NAMALWA (cell line): ENCODE results near the gene DCC.

Experiments
- DNase-seq: peaks from one replicate; pipeline ENCODE4 v3.0.0-alpha.2; 2015; ENCODE audit warnings: low spot score

Gene DCC

DNA sequence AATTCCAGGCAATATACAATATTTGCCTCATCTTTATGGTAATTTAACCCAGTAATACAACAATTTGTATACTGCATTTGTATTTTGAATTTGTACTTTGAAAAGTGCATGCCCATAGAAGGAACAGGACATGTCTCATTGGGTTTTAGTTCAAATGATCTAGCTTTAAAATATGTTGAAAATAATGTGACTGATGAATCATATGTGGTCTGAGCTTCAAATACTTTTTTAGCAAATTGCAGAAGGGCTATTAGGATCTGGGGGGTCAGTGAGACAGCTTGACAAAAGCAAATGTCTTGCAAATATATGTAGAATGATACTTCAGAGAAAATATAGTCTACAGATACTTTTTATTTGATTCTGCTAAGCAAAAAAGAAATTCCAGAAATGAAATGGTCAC, 248.9 kb downstream of the DCC start:
- DNase-seq: no peak

DNA sequence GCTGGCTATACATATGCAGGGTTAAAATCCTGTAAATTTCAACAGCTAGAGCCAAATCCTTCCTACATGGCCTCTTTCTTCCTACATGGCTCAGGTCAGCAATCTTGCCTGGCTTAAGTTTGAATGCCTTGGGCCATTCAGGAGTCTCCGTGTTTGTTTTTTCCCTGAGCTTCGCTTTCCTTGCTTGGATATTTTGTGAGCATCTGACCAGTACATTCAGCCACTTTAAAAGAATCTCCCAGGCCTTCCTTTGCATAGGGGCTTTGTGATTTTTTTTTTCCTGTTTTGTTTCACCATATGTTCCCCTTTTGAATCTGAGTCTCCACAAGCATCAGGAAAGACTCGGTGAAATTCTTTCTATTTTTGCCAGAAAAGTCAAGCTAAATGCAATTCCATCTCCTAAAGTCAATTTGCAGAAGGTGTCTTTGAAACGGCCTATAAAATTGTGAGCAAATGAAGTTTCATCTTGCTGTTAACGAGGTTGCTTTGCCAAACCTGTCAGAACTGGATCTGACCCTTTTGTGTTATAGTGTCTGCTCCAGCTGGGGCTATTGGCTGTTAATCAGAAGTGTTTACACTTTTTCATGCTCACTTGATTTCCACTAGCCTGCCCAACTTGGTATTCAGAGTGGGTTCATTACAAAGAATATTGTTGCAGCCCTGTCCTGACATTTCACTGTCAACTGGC, 256.9 kb downstream of the DCC start:
- DNase-seq: no peak

DNA sequence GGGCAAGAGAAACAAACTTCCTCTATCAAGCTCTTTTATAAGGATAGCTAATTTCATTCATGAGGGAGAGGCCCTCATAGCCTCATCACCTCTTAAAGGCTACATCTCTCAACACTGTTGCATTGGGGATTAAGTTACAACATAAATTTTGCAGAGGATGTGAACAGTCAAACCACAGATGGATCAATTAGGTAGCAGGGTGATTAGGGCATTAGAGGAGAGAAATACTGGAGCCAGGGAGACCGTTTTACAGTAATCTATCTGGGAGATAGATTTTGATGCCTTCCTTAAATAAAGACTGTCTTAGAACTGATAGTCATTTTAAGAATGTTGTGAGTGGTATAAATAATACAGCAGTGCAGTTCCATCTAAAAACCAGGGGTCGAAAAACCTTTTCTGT, 258.9 kb downstream of the DCC start:
- no peak for DNase-seq

DNA sequence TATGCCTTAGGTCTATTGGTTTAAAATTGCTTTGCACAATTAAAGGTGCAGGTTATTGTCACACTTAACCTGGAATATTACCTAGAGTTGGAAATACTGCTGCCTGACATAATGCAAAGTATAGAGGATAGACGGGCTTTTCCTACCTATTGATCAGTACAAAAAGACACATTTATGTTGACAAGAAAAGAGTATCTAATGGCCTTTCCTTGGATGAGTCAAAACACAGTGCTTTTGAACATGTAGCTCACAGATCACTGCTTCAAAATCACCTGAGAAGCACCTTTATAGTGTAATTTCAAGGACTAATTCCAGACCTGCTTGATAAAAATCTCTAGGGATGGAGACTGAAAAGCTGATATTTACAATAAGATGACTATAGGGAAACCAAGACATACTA, 262.8 kb downstream of the DCC start:
- DNase-seq: no peak

DNA sequence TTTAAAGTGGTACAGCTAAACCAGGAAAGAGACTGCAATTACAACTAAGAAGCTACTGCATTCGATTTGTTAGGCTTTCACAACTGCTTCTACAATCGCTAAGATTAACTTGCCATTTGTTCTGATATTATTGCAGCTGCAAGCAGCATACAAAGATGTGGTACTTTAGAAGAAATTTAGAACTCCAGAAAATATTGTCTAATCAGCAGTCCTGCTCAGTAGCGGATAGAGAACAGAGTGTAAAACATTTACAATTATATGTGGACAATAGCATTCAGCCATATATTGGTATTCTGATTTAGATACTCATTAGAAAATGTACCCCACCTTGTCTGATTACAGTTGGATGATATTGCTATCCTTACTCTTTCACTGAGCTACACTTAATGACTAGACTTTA, 265.3 kb downstream of the DCC start:
- DNase-seq: no peak

DNA sequence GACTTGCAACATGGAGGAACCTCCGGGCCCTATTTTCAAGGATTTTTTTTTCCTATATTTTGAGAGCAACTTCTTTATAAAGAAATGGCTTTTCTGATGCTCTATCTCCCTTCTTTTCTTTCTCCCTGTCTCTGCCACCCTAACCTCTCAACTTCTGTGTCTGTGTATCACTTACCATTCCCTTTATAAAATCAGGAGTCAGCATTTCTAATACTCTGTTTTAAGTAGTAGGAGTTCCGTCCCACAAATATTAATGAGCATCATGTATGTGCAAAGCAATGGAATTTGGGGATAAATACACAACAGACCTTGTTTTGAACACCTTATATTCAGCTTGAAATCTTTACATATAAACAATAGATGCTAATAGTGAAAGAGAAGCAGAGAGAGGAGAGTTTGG, 268.0 kb downstream of the DCC start:
- DNase-seq: no peak

DNA sequence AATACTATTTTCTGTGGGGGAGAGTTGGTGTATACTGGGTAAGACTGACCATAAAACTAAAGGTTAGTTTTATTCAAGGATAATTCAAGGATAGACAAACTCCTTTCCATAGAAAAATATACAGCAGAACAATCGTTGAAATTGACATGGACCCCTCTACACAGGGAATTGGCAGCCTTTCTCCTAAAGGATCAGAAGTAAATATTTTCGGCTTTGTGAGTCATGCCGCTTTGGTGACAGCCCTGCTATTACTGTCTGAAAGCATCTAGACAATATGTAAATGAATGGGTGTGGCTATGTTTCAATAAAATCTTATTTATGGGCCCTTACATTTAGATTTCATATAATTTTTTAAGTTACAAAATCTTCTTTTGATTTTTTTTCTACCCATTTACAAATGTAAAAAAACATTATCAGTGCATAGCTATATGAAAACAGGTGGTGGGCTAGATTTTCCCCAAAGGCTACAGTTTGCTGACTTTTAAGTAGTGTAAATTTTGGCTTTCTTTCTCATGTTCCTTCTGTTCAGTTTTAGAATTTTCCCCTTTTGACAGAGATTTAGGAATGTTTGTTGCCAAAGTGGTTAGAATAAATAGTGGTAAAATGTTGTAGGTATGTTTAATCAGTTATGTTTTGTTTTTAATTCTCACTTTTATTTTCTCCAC, 270.6 kb downstream of the DCC start:
- DNase-seq: no peak

DNA sequence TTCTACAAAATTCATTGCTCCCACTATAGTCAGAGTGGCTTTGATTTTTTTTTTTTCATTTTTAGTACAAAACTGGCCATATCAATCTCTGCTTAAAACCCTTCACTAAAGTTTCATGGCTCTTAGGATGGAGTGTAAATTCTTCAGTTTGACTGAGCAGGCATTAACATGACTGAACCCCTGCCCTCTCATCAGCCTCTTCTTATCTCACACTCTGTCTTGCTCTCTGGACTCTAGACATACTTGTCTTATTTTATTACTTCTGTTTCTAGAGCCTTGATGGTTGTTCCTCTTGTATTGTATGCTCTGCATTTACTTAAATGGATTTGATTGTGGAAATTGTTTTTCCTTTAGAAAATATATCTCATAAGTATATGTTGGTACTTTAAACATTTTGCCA, 272.4 kb downstream of the DCC start:
- no peak for DNase-seq

DNA sequence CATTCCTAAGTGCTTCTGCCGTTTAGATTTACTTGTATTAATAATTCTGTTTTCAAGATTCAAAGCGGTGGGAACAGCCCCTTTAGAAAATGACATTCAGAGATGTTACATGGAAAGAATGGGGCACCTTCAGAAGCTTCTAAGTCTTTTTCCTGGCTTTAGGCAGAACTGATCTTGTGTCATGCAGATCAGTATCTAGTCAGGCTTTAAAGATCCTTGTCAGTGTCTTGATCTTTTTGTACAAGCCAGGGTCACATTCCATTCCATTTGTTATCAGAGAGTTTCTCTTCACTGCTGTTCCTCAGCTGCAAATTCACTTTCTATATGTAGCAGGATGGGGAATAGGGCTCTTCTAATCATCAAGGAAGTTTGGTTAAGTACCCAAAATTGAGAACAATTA, 275.3 kb downstream of the DCC start:
- DNase-seq: no peak

DNA sequence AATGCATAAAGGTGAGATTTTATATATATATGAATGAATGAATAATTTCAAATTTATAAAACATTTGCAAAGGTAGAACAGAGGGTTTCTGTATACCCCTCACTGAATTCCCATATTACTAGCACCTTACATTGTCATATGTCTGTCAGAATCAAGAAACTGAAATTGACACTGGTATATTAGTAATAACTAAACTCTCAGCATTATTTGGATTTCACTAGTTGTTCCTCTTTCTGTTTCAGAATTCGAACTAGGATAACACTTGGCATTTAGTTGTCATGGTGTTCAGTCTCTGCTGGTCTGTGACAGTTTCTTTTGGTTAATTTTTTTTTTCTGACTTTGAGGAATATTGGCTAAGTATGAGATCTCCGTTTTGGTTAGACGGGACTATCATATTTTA, 275.9 kb downstream of the DCC start:
- DNase-seq: no peak

DNA sequence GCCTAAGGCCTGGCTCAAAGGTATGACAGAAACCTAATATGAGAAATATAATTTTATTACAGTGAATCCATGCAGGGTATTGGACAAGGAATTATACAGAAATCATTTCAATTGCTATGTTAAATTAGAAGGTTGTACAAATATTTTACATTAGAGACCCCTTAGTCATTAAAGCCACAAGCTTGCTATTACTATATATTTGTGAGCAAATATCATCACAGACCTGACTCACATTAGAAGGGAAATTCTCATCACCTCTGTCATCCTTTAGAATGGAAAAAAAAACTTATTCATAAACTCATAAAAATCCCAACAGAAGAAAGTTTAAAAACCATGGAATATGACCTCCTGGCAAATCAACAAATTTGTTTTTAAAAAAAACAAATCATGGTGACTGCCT, 277.9 kb downstream of the DCC start:
- DNase-seq: no peak

DNA sequence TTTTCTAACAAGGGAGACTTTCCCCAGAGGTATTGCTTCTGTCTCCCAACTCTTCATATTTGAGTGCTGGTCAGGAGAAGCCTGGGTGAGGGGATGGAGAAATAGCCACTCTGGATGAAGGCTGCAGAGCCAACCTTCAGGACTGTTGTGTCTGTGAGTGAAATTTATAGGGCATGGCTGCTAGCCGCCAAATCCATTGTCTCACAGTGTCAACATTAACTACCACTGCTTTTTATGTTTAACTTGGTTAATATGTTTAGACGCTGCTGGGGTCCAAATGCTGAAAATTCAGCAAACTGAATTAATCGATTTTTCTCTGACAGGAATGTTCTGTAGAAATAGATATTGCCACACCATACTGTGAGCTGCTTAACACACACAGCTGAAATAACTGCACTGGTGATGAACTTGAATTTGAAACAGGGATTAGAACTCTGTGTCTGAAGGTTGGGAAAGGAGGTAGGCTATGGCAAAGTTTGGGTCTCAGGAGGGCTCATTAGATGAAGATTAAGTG, 281.0 kb downstream of the DCC start:
- no peak for DNase-seq

DNA sequence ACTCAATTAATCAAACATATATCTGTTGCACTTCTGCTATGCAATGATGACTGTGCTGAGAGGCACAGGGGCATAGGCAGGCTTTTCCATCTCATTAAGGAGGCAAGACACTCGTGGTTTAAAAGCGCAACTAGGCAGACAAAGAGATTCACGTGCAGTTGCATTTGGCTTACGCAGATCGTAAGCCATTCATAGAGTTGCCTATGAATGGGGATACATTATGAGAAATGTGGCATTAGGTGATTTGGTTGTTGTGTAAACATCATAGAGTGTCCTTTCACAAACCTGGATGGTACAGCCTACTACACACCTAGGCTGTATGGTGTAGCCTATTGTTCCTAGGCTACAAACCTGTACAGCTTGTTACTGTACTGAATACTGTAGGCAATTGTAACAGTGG, 284.7 kb downstream of the DCC start:
- no peak for DNase-seq

DNA sequence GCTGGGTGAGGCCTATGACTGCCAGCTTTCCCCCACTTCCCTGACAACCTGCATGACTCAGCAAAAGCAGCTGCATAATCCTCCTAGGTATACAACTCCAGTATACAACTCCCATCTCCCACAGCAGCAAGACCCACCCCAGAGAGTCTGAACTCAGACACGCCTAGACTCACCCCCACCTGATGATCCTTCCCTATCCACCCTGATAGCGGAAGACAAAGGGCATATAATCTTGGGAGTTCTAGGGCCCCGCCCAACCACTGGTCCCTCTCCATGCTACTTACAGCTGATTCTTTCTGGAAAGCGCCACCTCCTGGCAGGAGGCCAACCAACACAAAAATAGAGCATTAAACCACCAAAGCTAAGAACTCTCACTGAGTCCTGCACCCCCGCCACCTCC, 296.5 kb downstream of the DCC start:
- DNase-seq: peak; percentile 32

DNA sequence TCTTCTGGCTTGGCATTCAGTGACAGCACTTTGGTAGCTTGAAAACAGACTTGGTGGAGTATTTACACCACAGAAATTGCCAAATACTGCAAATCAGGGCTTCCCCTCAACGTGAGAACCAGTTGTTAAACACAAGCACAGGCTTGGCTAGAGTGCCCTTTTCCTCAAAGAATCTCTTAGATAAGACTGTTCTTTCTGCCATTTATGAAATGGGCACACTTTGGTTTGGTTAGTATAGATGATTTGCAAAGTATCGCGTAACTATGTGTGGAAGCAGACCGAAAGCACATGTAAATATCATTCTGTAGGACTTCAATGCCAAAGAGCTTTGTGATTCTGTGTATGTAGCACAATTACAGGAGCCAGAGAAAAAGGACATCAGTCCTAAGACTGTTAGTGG, 308.2 kb downstream of the DCC start:
- no peak for DNase-seq

DNA sequence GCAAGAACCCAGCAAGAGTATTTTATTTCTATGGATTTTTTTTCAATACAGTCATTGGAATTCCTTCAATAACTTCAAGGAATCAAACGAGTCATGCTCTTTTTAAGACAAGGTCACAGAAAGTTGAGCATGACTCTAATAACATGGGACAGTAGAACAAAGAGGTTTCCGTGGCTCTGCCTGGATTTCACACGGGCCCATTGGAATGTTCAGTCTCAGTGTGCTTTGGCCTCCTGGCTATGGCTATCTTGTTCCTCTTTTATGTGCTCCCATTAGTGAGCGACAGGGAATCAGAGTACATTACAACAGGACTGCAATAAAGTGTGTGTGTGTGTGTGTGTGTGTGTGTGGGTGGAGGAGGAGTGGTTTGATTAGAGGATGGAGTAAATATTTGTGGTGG, 312.4 kb downstream of the DCC start:
- DNase-seq: no peak

DNA sequence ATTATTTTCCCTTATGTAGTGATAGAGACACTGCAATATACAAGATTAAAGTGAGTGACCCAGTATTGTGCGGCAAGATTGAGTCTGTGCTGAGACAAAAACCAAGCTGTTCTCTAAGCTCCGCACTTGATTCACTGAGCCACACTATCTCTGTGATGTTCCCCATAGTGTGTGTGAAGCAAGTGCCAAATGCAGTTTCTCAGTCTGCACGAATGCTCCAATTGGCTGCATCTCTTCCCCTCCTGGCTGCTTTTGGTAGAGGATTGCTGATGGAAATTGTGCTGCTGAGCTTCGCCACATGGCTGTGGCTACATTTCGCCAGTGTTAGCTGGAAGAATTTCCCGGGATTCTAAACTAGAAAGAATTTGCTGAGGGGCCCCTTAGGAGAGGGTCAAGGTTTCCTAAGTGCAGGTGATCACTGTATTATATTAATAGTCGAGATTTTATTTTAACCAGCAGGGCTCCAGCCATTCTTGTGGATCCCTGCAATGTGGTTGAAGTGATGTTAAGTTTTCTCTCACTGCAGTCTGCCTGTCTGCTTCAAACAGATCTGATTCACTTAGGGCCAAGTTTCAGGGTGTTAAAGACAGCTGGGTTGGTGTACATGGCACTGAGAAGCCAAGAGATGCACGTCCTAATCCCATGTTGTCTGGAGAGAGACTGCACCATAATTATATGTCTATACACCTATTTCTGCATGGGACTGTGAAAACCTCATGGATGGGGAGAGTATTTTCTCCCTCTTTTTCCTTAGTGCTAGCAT, 317.2 kb downstream of the DCC start:
- DNase-seq: no peak

DNA sequence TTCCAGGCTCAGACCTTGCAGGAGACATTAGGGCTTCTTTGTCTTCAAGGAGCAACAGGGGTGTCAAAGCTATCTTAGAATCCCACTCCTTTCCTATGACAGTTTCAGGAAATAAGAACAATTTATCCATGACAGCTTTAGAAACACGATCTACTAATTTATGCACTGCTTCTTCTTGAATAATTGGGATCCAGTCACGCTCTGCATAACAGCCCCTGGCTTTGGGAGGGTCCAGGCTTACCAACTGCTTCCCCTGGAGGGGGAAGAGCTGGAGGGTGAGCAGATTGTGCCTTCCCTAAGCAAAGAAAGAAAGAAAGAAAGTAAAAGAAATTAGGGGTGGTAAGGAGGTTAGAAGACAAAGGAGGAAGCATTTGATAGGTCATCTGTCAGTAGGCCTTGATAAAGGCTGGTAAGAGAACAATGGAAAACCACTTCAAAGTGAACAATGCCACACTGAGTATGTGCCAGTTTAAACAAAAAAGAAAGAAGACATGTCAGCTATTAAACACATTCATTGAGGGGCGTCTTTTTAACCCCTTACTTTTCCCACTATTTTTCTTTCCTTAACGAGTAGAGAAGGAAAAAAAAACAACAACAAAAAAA, 327.6 kb downstream of the DCC start:
- DNase-seq: no peak

DNA sequence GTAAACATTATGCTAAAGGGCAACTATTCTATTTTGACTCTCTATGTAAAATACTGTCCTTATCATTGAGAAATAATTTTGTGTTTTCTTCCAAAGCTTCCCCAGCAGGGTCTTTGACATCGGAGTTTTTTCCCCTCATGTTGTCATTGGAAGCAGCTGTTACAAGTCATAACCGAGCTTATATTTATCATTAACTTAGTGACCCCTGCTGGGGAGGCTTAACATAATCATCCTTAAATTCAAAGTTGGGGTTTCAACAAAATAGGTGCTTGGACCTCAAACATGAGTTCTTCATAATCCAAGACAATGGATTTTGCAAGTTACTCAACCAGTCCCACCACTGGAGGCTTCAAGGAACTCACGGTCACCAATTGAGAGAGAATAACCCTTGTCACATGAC, 330.9 kb downstream of the DCC start:
- DNase-seq: peak; percentile 51

DNA sequence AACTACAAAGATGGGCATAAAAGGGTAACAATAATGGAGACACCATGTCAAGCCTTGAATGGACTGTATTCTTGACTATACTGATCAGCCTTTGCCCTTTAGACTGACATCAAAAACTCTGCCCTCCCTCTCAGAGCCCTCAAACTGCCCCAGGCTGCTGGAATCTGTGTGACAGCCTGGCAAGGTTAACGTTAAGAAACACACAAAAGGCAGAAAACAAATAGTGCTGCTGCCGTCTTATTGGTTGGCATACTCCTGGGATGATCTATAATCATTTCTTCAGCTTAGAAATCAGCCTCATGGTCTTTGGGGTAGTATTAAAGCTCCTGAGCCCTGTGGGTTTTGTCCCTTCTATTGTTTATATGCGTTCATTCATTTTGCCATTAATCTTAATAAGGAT, 338.0 kb downstream of the DCC start:
- DNase-seq: no peak

DNA sequence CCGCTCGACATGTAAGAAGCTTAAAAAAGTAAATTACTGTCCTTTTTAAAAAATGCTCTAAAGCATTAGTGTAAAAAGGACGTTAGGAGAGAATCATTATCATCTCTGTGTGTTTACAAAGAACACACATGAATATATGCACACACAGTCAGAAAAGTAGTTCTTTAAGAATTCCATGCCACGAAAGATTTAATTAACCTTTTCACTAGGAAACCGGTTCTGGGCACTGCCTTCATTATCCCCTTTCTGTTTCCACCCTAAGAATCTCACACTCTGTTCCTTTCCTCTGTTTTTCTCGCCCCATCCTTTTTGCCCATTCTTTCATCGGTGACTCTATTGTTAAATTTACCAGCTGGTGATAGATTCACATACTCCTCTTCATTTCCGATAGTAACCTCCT, 338.6 kb downstream of the DCC start:
- DNase-seq: no peak

DNA sequence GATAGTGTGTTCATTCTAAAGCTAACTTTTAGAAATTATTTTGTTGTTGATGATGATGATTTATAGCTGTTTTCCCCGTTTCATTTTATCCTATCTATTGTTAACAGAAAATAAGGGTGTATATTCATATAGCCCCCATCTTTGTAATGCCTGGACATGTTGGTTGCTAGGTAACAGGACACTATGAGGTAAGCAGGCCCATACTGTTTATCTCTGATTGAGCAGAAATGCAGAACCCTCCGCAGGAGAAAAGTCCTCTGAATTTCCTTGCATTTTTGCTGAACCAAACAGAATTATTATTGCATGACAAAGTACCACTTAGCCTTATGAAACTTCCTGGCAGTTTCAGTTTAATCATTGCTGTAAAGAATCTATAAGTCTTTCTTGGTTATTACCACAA, 339.4 kb downstream of the DCC start:
- no peak for DNase-seq

DNA sequence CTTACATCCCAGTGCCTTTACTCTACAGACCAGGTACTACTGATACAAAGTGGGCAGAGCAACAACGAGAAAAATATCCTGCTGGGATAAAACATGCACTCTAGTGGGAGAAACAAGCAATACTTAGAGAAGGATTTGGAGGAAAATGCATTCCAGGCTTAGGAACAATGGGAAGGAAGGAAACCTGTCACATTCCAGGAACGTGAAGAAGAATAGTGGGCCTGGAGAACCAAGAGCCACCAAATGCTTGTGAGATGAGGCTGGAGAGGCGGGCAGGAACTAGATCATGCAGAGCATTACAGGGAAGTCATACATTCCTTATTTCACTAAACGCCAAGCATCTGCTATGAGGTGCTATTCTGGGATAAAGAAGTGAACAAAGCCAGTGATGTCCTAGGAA, 342.3 kb downstream of the DCC start:
- no peak for DNase-seq
